Measurements from ENCODE around the gene PIGBOS1.

The PIGBOS1 gene

DNA sequence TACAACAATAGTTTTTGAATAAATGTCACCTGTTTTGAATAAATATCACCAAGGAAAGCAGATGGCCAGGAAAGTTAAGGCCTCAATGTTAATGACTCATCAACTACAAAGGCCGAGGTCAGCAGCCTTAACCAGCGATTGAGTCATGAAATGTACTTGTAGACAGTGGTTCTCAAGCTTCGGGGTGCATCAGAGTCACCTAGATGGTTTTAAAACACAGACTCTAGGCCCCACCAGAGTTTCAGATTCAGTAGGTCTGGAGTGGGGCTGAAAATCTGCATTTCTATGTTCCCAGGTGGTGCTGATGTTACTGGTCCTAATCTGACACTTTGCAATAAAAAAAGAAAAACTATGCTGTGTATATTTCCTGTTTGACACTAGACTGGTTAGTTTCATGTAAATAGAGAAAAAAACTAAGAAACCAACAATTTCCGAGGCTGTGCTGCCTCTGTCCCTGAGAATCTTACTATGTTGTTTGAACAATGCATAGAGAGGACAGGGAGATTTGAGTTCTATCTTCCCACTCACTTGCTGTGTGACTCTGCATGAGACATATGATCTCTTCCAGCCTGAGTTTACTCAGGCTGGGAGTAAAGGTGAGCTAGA lies 39.1 kb downstream of the PIGBOS1 start:
- no CpG with 5 or more reads among the region's 4 CpGs for WGBS (ENCODE audit: extremely low coverage, insufficient coverage, low lambda C conversion rate)
- Histone ChIP-seq H4K5ac (ENCODE audit: low read length) (no peak overlapping the region), H3K18ac (ENCODE audit: low read length) (no peak overlapping the region), H3K9ac (ENCODE audit: low read length) (no peak overlapping the region), H3K56ac (ENCODE audit: low read length) (no peak overlapping the region), H3K79me2 (ENCODE audit: control insufficient read depth, insufficient read depth, low read length) (no peaks in the 10 kb centered on the region), H3K4me3 (ENCODE audit: low read length) (no peak overlapping the region), H2BK5ac (ENCODE audit: low read length) (no peak overlapping the region), H2AK5ac (ENCODE audit: low read length) (no peak overlapping the region), H2BK120ac (ENCODE audit: low read depth, low read length) (no peak overlapping the region), H4K8ac (ENCODE audit: low read depth, low read length) (no peak overlapping the region), H3K23ac (ENCODE audit: low read length) (no peak overlapping the region), H3K4ac (ENCODE audit: low read depth, low read length) (no peak overlapping the region), H3K27ac (ENCODE audit: low read depth, low read length) (no peak overlapping the region), H3K4me1 (ENCODE audit: control insufficient read depth, low read depth, low read length) (peaks cover 4% of the 10 kb centered on the region), H3K36me3 (ENCODE audit: control insufficient read depth, insufficient read depth, low read length) (no peaks in the 10 kb centered on the region), H2BK15ac (replicated peaks; ENCODE audit: low read depth) (no peak overlapping the region), H3K4me2 (ENCODE audit: low read length) (no peak overlapping the region), H3K79me1 (ENCODE audit: low read length) (no peaks in the 10 kb centered on the region), H3K27me3 (ENCODE audit: insufficient read depth, low read length, poor library complexity) (no peaks in the 10 kb centered on the region)
- peak; percentile 23 for DNase-seq

DNA sequence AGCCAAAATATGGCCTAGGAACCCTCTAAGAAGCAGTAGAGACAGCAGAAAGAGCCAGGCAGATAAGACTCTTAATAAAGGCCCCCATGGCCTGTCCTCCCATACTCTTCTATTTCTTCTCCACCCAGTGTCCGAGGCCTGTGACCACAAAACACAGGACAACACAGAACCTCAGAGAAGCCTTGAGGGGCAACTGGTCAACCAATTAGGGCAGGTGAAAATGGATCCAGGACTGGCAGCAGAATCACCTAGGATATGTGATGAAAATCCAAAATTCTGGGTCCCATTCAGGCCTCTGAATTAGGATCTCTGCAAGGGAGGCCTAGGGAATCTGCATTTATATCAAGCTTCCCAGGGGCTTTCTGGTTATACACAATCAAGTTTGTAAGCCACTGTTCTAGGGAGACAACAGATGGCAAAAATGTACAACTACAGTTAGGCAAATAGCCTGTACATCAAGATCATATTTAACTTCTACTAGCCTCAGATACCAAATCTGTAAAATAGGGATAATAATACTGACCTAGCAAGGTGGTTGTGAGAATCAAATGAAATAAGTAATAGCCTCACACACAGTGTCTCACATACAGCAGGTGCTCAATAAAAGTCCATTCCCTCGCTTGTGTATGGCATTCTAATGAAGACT lies 39.7 kb downstream of the PIGBOS1 start:
- no peak overlapping the region for H3K9ac ChIP-seq (ENCODE audit: low read length)
- H2AK5ac ChIP-seq (ENCODE audit: low read length), result no peak overlapping the region
- peaks cover 4% of the 10 kb centered on the region for H3K4me1 ChIP-seq (ENCODE audit: control insufficient read depth, low read depth, low read length)
- H3K18ac ChIP-seq (ENCODE audit: low read length), result no peak overlapping the region
- H4K5ac ChIP-seq (ENCODE audit: low read length), result no peak overlapping the region
- H3K79me2 ChIP-seq (ENCODE audit: control insufficient read depth, insufficient read depth, low read length), result no peaks in the 10 kb centered on the region
- no peak overlapping the region for H3K4me2 ChIP-seq (ENCODE audit: low read length)
- WGBS (ENCODE audit: extremely low coverage, insufficient coverage, low lambda C conversion rate), result no CpG with 5 or more reads among the region's 2 CpGs
- no peak for DNase-seq
- no peak overlapping the region for H2BK5ac ChIP-seq (ENCODE audit: low read length)
- no peak overlapping the region for H2BK120ac ChIP-seq (ENCODE audit: low read depth, low read length)
- H3K56ac ChIP-seq (ENCODE audit: low read length), result no peak overlapping the region
- no peaks in the 10 kb centered on the region for H3K79me1 ChIP-seq (ENCODE audit: low read length)
- H3K36me3 ChIP-seq (ENCODE audit: control insufficient read depth, insufficient read depth, low read length), result no peaks in the 10 kb centered on the region
- no peaks in the 10 kb centered on the region for H3K27me3 ChIP-seq (ENCODE audit: insufficient read depth, low read length, poor library complexity)
- H3K23ac ChIP-seq (ENCODE audit: low read length), result no peak overlapping the region
- no peak overlapping the region for H3K4me3 ChIP-seq (ENCODE audit: low read length)
- no peak overlapping the region for H4K8ac ChIP-seq (ENCODE audit: low read depth, low read length)
- no peak overlapping the region for H3K4ac ChIP-seq (ENCODE audit: low read depth, low read length)
- no peak overlapping the region for H3K27ac ChIP-seq (ENCODE audit: low read depth, low read length)
- H2BK15ac ChIP-seq (replicated peaks; ENCODE audit: low read depth), result no peak overlapping the region

DNA sequence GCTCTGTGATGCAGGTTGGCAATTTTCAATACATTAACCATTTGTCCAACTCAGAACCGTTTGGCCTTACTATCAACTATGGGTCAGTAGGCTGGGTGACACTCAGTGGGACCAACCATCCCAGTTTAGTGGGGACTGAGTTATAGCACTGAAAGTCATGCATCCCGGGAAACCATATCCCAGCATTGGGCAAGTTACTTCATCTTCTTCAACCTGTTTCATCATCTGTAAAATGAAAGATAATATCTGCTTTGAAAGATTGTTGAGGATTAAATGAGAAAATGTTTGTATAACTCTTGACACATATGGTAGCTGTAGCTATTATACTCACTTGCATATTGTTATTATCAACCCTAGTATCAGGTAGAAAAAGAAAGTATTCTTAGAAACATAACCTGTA lies 41.2 kb downstream of the PIGBOS1 start:
- H3K4me1 ChIP-seq (ENCODE audit: control insufficient read depth, low read depth, low read length), result no peaks in the 10 kb centered on the region
- H2BK120ac ChIP-seq (ENCODE audit: low read depth, low read length), result no peak overlapping the region
- H3K23ac ChIP-seq (ENCODE audit: low read length), result no peak overlapping the region
- H3K4ac ChIP-seq (ENCODE audit: low read depth, low read length), result no peak overlapping the region
- no peak overlapping the region for H2AK5ac ChIP-seq (ENCODE audit: low read length)
- no peaks in the 10 kb centered on the region for H3K79me2 ChIP-seq (ENCODE audit: control insufficient read depth, insufficient read depth, low read length)
- no peak overlapping the region for H3K18ac ChIP-seq (ENCODE audit: low read length)
- H4K8ac ChIP-seq (ENCODE audit: low read depth, low read length), result no peak overlapping the region
- H3K36me3 ChIP-seq (ENCODE audit: control insufficient read depth, insufficient read depth, low read length), result no peaks in the 10 kb centered on the region
- no peak overlapping the region for H3K27ac ChIP-seq (ENCODE audit: low read depth, low read length)
- H3K79me1 ChIP-seq (ENCODE audit: low read length), result no peaks in the 10 kb centered on the region
- no CpG with 5 or more reads among the region's 2 CpGs for WGBS (ENCODE audit: extremely low coverage, insufficient coverage, low lambda C conversion rate)
- H4K5ac ChIP-seq (ENCODE audit: low read length), result no peak overlapping the region
- DNase-seq, result no peak
- H3K4me3 ChIP-seq (ENCODE audit: low read length), result no peak overlapping the region
- H2BK5ac ChIP-seq (ENCODE audit: low read length), result no peak overlapping the region
- H3K27me3 ChIP-seq (ENCODE audit: insufficient read depth, low read length, poor library complexity), result no peaks in the 10 kb centered on the region
- H2BK15ac ChIP-seq (replicated peaks; ENCODE audit: low read depth), result no peak overlapping the region
- no peak overlapping the region for H3K4me2 ChIP-seq (ENCODE audit: low read length)
- no peak overlapping the region for H3K9ac ChIP-seq (ENCODE audit: low read length)
- no peak overlapping the region for H3K56ac ChIP-seq (ENCODE audit: low read length)

DNA sequence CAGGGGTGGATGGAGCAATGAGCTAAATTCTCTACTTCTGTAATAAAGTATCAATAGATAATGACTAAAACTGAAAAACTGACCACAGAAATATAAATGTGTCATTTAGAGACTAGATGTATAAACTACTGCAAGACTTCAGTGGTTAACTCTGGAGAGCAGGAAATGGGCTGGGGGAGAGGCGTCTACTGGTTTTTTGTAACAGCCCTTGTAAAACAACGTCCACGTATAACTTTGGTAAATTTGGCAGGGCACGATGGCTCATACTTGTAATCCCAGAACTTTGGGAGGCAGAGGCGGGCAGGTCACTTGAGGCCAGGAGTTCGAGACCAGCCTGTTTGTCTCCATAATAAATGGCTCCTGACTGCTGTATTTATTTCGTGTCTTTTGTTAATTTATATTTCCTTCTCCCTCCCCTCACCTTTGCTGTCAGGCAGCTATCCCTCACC lies 41.8 kb downstream of the PIGBOS1 start:
- H2AK5ac ChIP-seq (ENCODE audit: low read length), result no peak overlapping the region
- WGBS (ENCODE audit: extremely low coverage, insufficient coverage, low lambda C conversion rate), result no CpG with 5 or more reads among the region's 7 CpGs
- no peak overlapping the region for H2BK15ac ChIP-seq (replicated peaks; ENCODE audit: low read depth)
- no peak overlapping the region for H3K27ac ChIP-seq (ENCODE audit: low read depth, low read length)
- H3K4me2 ChIP-seq (ENCODE audit: low read length), result no peak overlapping the region
- H3K4me1 ChIP-seq (ENCODE audit: control insufficient read depth, low read depth, low read length), result no peaks in the 10 kb centered on the region
- H2BK120ac ChIP-seq (ENCODE audit: low read depth, low read length), result no peak overlapping the region
- H3K23ac ChIP-seq (ENCODE audit: low read length), result no peak overlapping the region
- no peak overlapping the region for H4K5ac ChIP-seq (ENCODE audit: low read length)
- H3K4ac ChIP-seq (ENCODE audit: low read depth, low read length), result no peak overlapping the region
- no peaks in the 10 kb centered on the region for H3K36me3 ChIP-seq (ENCODE audit: control insufficient read depth, insufficient read depth, low read length)
- no peak overlapping the region for H2BK5ac ChIP-seq (ENCODE audit: low read length)
- H3K4me3 ChIP-seq (ENCODE audit: low read length), result no peak overlapping the region
- no peak overlapping the region for H3K9ac ChIP-seq (ENCODE audit: low read length)
- no peak overlapping the region for H3K56ac ChIP-seq (ENCODE audit: low read length)
- H3K79me1 ChIP-seq (ENCODE audit: low read length), result no peaks in the 10 kb centered on the region
- H3K79me2 ChIP-seq (ENCODE audit: control insufficient read depth, insufficient read depth, low read length), result no peaks in the 10 kb centered on the region
- DNase-seq, result no peak
- H3K18ac ChIP-seq (ENCODE audit: low read length), result no peak overlapping the region
- H4K8ac ChIP-seq (ENCODE audit: low read depth, low read length), result no peak overlapping the region
- no peaks in the 10 kb centered on the region for H3K27me3 ChIP-seq (ENCODE audit: insufficient read depth, low read length, poor library complexity)

DNA sequence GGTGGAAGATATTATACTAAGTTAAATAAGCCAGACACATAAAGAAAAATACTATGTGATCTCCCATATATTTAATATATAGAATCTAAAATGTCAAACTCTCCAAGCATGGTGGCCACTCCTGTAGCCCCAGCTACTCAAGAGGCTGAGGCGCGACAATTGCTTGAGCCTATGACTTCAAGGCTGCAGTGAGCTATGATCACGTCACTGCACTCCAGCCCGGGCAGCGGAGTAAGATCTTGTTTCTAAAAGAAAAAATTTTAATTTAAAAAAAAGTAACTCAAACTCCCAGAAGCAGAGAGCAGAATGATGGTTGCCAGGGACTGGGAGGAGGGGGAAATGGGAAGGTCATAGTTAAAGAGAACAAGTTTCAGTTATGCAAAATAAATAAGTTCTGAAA lies 42.6 kb downstream of the PIGBOS1 start:
- no peak overlapping the region for H3K4me2 ChIP-seq (ENCODE audit: low read length)
- H3K27ac ChIP-seq (ENCODE audit: low read depth, low read length), result no peak overlapping the region
- no peak overlapping the region for H2BK120ac ChIP-seq (ENCODE audit: low read depth, low read length)
- no CpG with 5 or more reads among the region's 5 CpGs for WGBS (ENCODE audit: extremely low coverage, insufficient coverage, low lambda C conversion rate)
- H4K5ac ChIP-seq (ENCODE audit: low read length), result no peak overlapping the region
- H3K79me1 ChIP-seq (ENCODE audit: low read length), result no peaks in the 10 kb centered on the region
- DNase-seq, result no peak
- no peaks in the 10 kb centered on the region for H3K79me2 ChIP-seq (ENCODE audit: control insufficient read depth, insufficient read depth, low read length)
- H3K4me1 ChIP-seq (ENCODE audit: control insufficient read depth, low read depth, low read length), result no peaks in the 10 kb centered on the region
- H3K27me3 ChIP-seq (ENCODE audit: insufficient read depth, low read length, poor library complexity), result no peaks in the 10 kb centered on the region
- no peak overlapping the region for H3K9ac ChIP-seq (ENCODE audit: low read length)
- H3K4me3 ChIP-seq (ENCODE audit: low read length), result no peak overlapping the region
- H4K8ac ChIP-seq (ENCODE audit: low read depth, low read length), result no peak overlapping the region
- H2AK5ac ChIP-seq (ENCODE audit: low read length), result no peak overlapping the region
- H3K23ac ChIP-seq (ENCODE audit: low read length), result no peak overlapping the region
- no peak overlapping the region for H3K56ac ChIP-seq (ENCODE audit: low read length)
- no peak overlapping the region for H2BK15ac ChIP-seq (replicated peaks; ENCODE audit: low read depth)
- no peak overlapping the region for H3K4ac ChIP-seq (ENCODE audit: low read depth, low read length)
- H2BK5ac ChIP-seq (ENCODE audit: low read length), result no peak overlapping the region
- H3K18ac ChIP-seq (ENCODE audit: low read length), result no peak overlapping the region
- no peaks in the 10 kb centered on the region for H3K36me3 ChIP-seq (ENCODE audit: control insufficient read depth, insufficient read depth, low read length)

- H3K27ac ChIP-seq (ENCODE audit: low read depth, low read length), result no peak overlapping the region
- H3K27me3 ChIP-seq (ENCODE audit: insufficient read depth, low read length, poor library complexity), result no peaks in the 10 kb centered on the region
- no CpG with 5 or more reads among the region's 6 CpGs for WGBS (ENCODE audit: extremely low coverage, insufficient coverage, low lambda C conversion rate)
- H3K36me3 ChIP-seq (ENCODE audit: control insufficient read depth, insufficient read depth, low read length), result no peaks in the 10 kb centered on the region
- no peak overlapping the region for H3K18ac ChIP-seq (ENCODE audit: low read length)
- no peak overlapping the region for H2BK15ac ChIP-seq (replicated peaks; ENCODE audit: low read depth)
- H3K79me2 ChIP-seq (ENCODE audit: control insufficient read depth, insufficient read depth, low read length), result no peaks in the 10 kb centered on the region
- H2BK5ac ChIP-seq (ENCODE audit: low read length), result no peak overlapping the region
- no peaks in the 10 kb centered on the region for H3K79me1 ChIP-seq (ENCODE audit: low read length)
- H3K4ac ChIP-seq (ENCODE audit: low read depth, low read length), result no peak overlapping the region
- no peaks in the 10 kb centered on the region for H3K4me1 ChIP-seq (ENCODE audit: control insufficient read depth, low read depth, low read length)
- H2BK120ac ChIP-seq (ENCODE audit: low read depth, low read length), result no peak overlapping the region
- no peak for DNase-seq
- no peak overlapping the region for H4K5ac ChIP-seq (ENCODE audit: low read length)
- H2AK5ac ChIP-seq (ENCODE audit: low read length), result no peak overlapping the region
- H3K9ac ChIP-seq (ENCODE audit: low read length), result no peak overlapping the region
- H4K8ac ChIP-seq (ENCODE audit: low read depth, low read length), result no peak overlapping the region
- H3K23ac ChIP-seq (ENCODE audit: low read length), result no peak overlapping the region
- no peak overlapping the region for H3K4me2 ChIP-seq (ENCODE audit: low read length)
- H3K56ac ChIP-seq (ENCODE audit: low read length), result no peak overlapping the region
- no peak overlapping the region for H3K4me3 ChIP-seq (ENCODE audit: low read length)
These were observed 48.6 kb downstream of the PIGBOS1 start for GRCh38 chr15:55270291-55270690.

Measured in mesendoderm (in vitro differentiated cells).